Anterior cingulate cortex (tissue), 58 donors: Measurements from ENCODE around the gene PLEKHA5.

ENCODE experiments used
- DNase-seq, 58 donors: peaks; one replicate each; lab custom pipeline; 2025; lab: John Stamatoyannopoulos, UW

The PLEKHA5 gene

DNA sequence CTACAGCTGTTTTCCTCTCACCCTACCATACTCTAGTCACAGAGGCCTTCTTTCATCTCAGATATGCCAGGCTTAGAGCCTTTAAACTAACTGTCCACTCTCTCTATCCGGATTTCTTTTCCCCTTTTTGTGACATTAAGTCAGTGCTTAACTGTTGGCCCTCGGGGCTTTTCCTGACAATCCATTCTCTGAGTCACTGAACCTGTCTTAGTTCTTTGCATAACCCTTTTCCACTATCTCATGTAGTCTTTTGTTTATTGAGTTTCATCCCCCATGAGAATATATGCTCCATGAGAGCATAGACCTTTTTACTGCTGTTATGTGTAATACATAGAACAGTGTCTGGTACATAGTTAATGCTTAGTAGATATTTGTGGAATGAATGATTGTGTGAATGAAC lies 68.7 kb downstream of the PLEKHA5 start:
- DNase-seq = no peak

- DNase-seq = no peak
Observed at GRCh38 chr12:19199332-19199731, 69.8 kb downstream of the PLEKHA5 start.

- no peak for DNase-seq
Observed at GRCh38 chr12:19200261-19200660, 70.7 kb downstream of the PLEKHA5 start.

- DNase-seq = no peak
Observed at GRCh38 chr12:19201661-19202060, 72.1 kb downstream of the PLEKHA5 start.

DNA sequence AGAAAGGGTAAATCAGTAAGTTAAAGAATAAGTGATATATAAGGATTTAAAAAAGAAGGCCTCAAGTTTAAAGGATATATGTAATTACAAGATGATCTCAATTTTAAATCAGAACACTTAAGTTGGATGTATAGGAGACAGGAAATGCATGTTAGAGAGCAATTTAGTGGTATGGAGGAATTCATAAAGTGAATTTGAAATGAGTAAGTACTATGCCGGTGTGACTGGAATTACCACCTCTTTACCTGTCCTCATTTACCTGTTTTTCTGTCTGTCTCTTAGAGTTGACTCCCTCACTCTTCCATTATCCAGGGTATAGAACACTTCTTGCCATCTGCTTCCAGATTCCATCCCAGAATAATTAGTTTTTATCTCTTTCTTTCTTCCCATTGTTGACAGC lies 73.5 kb downstream of the PLEKHA5 start:
- DNase-seq = no peak

DNA sequence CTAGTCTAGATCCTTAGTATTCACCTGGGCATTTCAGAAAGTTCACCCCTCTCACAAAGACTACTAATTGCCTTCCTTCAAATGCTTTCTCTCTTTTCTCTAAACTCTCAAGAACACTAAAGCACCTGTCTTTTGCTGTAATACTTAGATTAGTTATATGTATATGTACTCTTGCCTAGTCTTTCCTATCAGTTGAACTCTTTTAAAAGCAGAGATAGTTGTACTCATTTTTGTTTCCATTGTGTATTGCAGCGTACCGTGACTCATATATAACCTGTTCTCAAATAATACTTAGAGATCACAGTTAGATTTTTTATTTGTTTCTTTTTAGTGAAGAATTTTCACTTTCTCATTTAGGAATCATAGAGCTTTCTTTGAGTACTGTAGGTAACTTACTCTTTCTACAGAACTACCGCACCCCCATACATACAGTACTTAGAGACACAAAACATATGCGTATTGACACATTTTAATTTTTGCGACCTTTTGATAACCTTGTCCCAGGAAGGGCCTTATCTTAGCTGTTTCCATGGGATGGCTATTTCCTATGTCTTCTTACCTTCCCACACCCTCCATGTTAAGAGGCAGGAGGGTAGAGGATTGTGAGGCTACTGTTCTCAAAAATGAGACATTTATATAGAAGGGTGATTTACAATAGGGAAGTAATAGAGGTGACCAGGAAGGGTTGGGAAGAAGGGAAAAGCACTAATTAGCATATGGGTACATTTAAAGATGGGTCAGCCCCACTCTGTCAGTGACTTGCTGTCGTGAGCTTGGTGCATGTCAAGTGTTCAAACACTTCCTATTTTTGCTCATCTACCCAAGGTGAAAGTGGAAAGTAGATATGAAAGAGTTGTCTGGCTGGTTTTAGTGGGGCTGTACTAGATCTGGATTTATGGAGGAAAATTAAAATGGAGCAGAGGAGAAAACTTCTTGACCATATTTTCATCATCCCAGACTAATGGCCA lies 74.3 kb downstream of the PLEKHA5 start:
- no peak for DNase-seq

GRCh38 chr12:19205120-19205519 lies 75.6 kb downstream of the PLEKHA5 start:
- no peak for DNase-seq

- DNase-seq = no peak
Observed at GRCh38 chr12:19206493-19207077, 77.1 kb downstream of the PLEKHA5 start.

- no peak for DNase-seq
Observed at GRCh38 chr12:19208456-19208855, 78.9 kb downstream of the PLEKHA5 start.

DNA sequence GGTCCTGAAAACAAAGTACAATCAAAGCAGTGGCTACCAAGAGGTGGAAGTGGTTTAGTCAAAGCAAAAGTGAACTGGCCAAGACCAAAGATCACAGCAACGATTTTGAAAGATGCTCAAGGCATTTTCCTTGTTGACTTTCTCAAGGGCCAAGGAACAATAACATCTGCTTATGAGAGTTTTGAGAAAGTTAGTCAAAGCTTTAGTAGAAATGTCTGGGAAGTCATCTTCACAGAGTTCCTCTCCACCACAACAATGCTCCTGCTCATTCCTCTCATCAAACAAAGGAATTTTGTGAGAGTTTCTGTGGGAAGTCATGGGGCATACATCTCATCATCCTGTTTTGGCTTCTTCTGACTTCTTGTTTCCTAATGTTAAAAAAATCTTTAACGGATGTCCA lies 80.1 kb downstream of the PLEKHA5 start:
- no peak for DNase-seq

GRCh38 chr12:19211802-19212201 lies 82.3 kb downstream of the PLEKHA5 start:
- DNase-seq = no peak

GRCh38 chr12:19212245-19212644 lies 82.7 kb downstream of the PLEKHA5 start:
- no peak for DNase-seq

DNA sequence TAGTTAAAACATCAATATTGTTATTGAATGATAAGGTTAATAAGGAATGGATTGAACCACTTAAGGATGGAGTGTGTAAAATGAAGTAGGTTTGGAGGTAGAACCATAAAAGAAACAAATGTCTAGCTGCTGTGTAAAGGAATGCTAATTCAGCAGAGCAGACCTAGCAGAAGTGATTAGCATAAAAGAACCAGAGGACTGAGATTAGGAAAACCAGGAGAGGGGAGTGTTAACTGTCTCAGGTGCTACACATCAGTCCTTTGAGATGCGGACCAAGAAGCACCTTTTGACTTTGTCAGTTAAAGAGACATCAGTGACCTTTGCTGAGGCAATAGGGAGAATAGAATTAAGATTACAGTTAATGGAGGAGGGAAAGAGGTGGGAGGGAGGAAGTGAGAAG lies 84.5 kb downstream of the PLEKHA5 start:
- DNase-seq = no peak

- no peak for DNase-seq
Observed at GRCh38 chr12:19215115-19215514, 85.6 kb downstream of the PLEKHA5 start.

DNA sequence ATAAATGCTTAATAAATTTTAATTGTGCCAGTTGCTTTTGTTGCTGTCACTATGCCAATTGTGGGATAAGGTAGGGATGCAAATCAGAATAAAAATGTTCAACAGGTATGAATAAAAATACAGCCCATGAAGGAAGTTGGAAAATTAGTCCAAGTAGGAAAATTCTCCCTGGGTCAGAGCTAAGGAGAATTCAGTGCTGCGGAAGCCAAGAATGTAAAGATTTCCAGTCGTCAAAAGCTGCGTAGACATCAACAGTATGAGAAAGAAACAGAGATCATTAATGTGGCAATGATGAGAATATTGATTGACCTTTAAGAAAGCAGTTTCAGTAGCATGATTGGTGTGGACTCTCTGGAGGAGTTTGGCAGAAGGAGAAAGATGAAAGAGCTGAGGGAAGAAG lies 87.9 kb downstream of the PLEKHA5 start:
- no peak for DNase-seq

- DNase-seq = no peak
Observed at GRCh38 chr12:19220205-19220604, 90.7 kb downstream of the PLEKHA5 start.

DNA sequence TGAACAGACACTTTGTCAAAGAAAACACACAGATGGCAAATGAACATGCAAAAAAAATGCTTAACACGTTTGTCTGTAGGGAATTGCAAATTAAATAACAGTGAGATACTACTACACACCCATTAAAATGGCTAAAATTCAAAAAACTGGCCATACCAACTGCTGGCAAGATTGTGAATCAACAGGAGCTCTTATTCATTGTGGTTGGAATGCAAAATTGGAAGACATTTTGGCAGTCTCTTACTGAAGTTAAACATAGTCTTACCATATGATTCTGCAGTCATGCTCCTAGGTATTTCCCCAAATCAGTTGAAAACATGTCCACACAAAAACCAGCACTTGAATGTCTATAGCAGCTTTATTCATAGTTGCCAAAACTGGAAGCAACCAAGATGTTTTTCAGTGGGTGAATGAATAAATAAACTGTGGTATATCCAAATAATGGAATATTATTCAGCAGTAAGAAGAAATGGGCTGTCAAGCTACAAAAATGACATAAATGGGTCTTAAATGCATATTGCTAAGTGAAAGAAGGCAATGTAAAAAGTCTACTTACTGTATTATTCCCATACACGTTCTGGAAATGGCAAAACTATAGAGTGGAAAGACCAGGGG lies 91.4 kb downstream of the PLEKHA5 start:
- no peak for DNase-seq

GRCh38 chr12:19222558-19222957 lies 93.0 kb downstream of the PLEKHA5 start:
- peak in 7 of 58 donors; percentile 6 to 59 (median 41) for DNase-seq

- no peak for DNase-seq
Observed at GRCh38 chr12:19223018-19223417, 93.5 kb downstream of the PLEKHA5 start.

DNA sequence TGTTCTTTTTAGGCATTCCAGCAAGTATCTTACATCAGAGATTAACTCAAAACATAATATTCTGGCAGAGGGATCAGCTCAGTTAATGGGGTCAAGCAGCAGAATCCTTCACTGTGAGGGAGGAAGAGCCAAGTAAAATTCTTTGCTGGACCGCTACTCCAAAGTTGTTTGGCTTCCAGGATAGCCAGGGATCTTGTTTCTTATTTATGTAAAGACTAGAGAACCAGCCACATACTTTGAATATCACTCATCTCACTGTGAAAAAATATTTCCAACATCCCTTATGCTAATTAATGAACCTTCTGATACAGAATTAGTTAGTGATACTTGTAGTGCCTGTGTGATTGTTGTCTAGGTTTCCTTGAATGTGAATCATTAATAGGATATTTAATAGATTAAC lies 94.2 kb downstream of the PLEKHA5 start:
- DNase-seq = no peak

DNA sequence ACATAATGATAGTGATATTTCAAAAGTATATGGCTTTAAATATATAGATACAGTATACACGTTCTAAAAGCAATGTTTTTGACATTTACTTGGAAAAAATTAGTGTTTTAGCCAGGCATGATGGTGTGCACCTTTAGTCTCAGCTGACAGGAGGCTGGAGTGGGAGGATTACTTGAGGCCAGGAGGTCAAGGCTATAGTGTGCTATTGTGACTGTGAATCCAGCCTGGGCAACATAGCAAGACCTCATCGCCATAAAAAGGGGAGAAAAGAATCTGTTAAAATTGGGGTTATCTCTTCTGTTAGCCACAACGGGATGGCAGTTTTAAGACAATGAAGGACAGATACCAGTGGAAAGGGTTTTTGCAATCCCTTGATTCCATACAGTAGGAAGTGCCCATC lies 95.2 kb downstream of the PLEKHA5 start:
- DNase-seq = no peak
